NT2/D1 (cell line): ENCODE results near the gene LRP5.

Source experiments
- DNase-seq: peaks from one replicate; pipeline ENCODE4 v3.0.0-alpha.2; 2011; ENCODE audit warnings: low read depth, low spot score
- H3K27me3 ChIP-seq: 2 replicates; pipeline ENCODE4 v1.6.0; 2011; ENCODE audit warnings: mild to moderate bottlenecking; ENCODE audit not compliant: insufficient read length, insufficient read depth
- H3K36me3 ChIP-seq: 2 replicates; pipeline ENCODE4 v1.6.1; 2011; ENCODE audit warnings: mild to moderate bottlenecking, low read length, mixed read lengths; ENCODE audit not compliant: insufficient read depth, insufficient read length
- H3K4me1 ChIP-seq: 2 replicates; pipeline ENCODE4 v1.5.1; 2011; ENCODE audit not compliant: insufficient read depth, insufficient read length
- H3K4me3 ChIP-seq: 2 replicates; pipeline ENCODE4 v1.5.1; 2011; ENCODE audit warnings: low read depth; ENCODE audit not compliant: insufficient read length
- H3K9ac ChIP-seq: 2 replicates; pipeline ENCODE4 v1.6.0; 2011; ENCODE audit warnings: low read depth; ENCODE audit not compliant: insufficient read length
- H3K9me3 ChIP-seq: 2 replicates; pipeline ENCODE4 v1.5.1; 2011; ENCODE audit warnings: mild to moderate bottlenecking, low read length; ENCODE audit not compliant: insufficient read depth
- SUZ12 ChIP-seq: IDR thresholded peaks from 2 replicates; pipeline ENCODE4 v1.6.1; 2011; ENCODE audit not compliant: insufficient read length, insufficient read depth; ENCODE audit errors: extremely low read depth
- YY1 ChIP-seq: IDR thresholded peaks from 2 replicates; pipeline ENCODE4 v1.6.1; 2011; ENCODE audit not compliant: insufficient read length, insufficient read depth
- ZNF274 ChIP-seq: IDR thresholded peaks from 2 replicates; pipeline ENCODE4 v1.6.1; 2011; ENCODE audit warnings: mild to moderate bottlenecking, low read depth, low read length

LRP5 gene

GRCh38 chr11:68312117-68312779 is at the start of gene LRP5:
Gene LRP5 (plus strand): TSS chr11:68312591. CDS start chr11:68312715, 124 bp downstream.
- Histone ChIP-seq H3K9me3 (no peaks in the 10 kb centered on the region), H3K36me3 (no peaks in the 10 kb centered on the region), H3K9ac (peak within 1 kb of the TSS; percentile 69), H3K4me3 (peak within 1 kb of the TSS; percentile 72), H3K4me1 (peaks cover 28% of the 10 kb centered on the region), H3K27me3 (peaks cover 13% of the 10 kb centered on the region)
- no peak for DNase-seq
- TF ChIP-seq SUZ12 (no peak), ZNF274 (no peak), YY1 (no peak)

- TF ChIP-seq SUZ12 (no peak), YY1 (no peak), ZNF274 (no peak)
- DNase-seq = no peak
- Histone ChIP-seq H3K4me1 (peaks cover 5% of the 10 kb centered on the region), H3K36me3 (peaks cover 83% of the 10 kb centered on the region), H3K9ac (no peak overlapping the region), H3K9me3 (no peaks in the 10 kb centered on the region), H3K4me3 (no peak overlapping the region), H3K27me3 (no peaks in the 10 kb centered on the region)
Measured at GRCh38 chr11:68263444-68264035, 48.9 kb upstream of the LRP5 start.

- Histone ChIP-seq H3K9me3 (no peaks in the 10 kb centered on the region), H3K27me3 (no peaks in the 10 kb centered on the region), H3K4me3 (no peak overlapping the region), H3K9ac (no peak overlapping the region), H3K36me3 (peaks cover 89% of the 10 kb centered on the region), H3K4me1 (peaks cover 5% of the 10 kb centered on the region)
- TF ChIP-seq YY1 (no peak), SUZ12 (no peak), ZNF274 (no peak)
- no peak for DNase-seq
Measured at GRCh38 chr11:68264244-68264643, 48.1 kb upstream of the LRP5 start.

- Histone ChIP-seq H3K27me3 (peaks cover 2% of the 10 kb centered on the region), H3K4me3 (no peak overlapping the region), H3K9me3 (no peaks in the 10 kb centered on the region), H3K36me3 (peaks cover 89% of the 10 kb centered on the region), H3K9ac (no peak overlapping the region), H3K4me1 (peaks cover 6% of the 10 kb centered on the region)
- no peak for TF ChIP-seq ZNF274
- TF ChIP-seq SUZ12 = no peak
- TF ChIP-seq YY1 = no peak
- DNase-seq = no peak
Measured at GRCh38 chr11:68264741-68265540, 47.5 kb upstream of the LRP5 start.

GRCh38 chr11:68266121-68266891 is 46.1 kb upstream of the LRP5 start:
- H3K36me3 ChIP-seq = peaks cover 83% of the 10 kb centered on the region
- H3K9ac ChIP-seq = no peak overlapping the region
- peaks cover 6% of the 10 kb centered on the region for H3K4me1 ChIP-seq
- H3K27me3 ChIP-seq = peaks cover 2% of the 10 kb centered on the region
- TF ChIP-seq YY1 (no peak), SUZ12 (no peak)
- H3K9me3 ChIP-seq = no peaks in the 10 kb centered on the region
- no peak overlapping the region for H3K4me3 ChIP-seq
- no peak for DNase-seq

- Histone ChIP-seq H3K4me1 (peaks cover 6% of the 10 kb centered on the region), H3K27me3 (peaks cover 2% of the 10 kb centered on the region), H3K4me3 (no peak overlapping the region), H3K9ac (no peak overlapping the region), H3K9me3 (no peaks in the 10 kb centered on the region), H3K36me3 (peaks cover 74% of the 10 kb centered on the region)
- DNase-seq = no peak
- TF ChIP-seq SUZ12 (no peak), YY1 (no peak), ZNF274 (no peak)
Measured at GRCh38 chr11:68266936-68267880, 45.2 kb upstream of the LRP5 start.
